Skeletal muscle tissue (tissue), 4 donors: Measurements from ENCODE around the gene COBLL1. TPM values are rescaled to one million over a fixed set of nuclear protein-coding genes. Genes with fewer than 3 reads are reported as not detected.

Experiments used
- H3K27ac ChIP-seq: one replicate; pipeline ENCODE4 v1.7.0; 2013; ENCODE audit warnings: mild to moderate bottlenecking, low read depth, low read length, inconsistent platforms
- H3K27me3 ChIP-seq, 3 donors: one replicate each; pipeline ENCODE4 v1.7.0; 2013; ENCODE audit warnings: low read length in 3 of 3; ENCODE audit not compliant: control insufficient read depth in 3 of 3, insufficient read depth in 3 of 3
- H3K36me3 ChIP-seq, 3 donors: one replicate each; pipeline ENCODE4 v1.7.0; 2013; ENCODE audit warnings: low read length in 3 of 3; ENCODE audit not compliant: control insufficient read depth in 3 of 3, insufficient read depth in 3 of 3
- H3K4me1 ChIP-seq, 3 donors: one replicate each; pipeline ENCODE4 v1.7.0; 2013; ENCODE audit warnings: low read length in 3 of 3, mild to moderate bottlenecking in 3 of 3; ENCODE audit not compliant: control insufficient read depth in 3 of 3, insufficient read depth in 3 of 3
- H3K4me3 ChIP-seq, 3 donors: one replicate each; pipeline ENCODE4 v1.7.0; 2013; ENCODE audit warnings: low read length in 3 of 3
- H3K9ac ChIP-seq, 3 donors: one replicate each; pipeline ENCODE4 v1.7.0; 2013; ENCODE audit warnings: low read length in 3 of 3, mild to moderate bottlenecking in 3 of 3, moderate library complexity in 2 of 3, low read depth in 1 of 3
- H3K9me3 ChIP-seq, 3 donors: one replicate each; pipeline ENCODE4 v1.7.0; 2013; ENCODE audit warnings: low read length in 3 of 3; ENCODE audit not compliant: control insufficient read depth in 3 of 3
- total RNA-seq: library from RNA; depleted of rRNA; stranded (reverse); fragments of >200 nt; gene quantifications from one replicate; pipeline ENCODE4 v1.2.3, GENCODE V29; 2014
- donor health status: Osteomylitis.

Gene COBLL1
- 11.0 TPM for total RNA-seq

DNA sequence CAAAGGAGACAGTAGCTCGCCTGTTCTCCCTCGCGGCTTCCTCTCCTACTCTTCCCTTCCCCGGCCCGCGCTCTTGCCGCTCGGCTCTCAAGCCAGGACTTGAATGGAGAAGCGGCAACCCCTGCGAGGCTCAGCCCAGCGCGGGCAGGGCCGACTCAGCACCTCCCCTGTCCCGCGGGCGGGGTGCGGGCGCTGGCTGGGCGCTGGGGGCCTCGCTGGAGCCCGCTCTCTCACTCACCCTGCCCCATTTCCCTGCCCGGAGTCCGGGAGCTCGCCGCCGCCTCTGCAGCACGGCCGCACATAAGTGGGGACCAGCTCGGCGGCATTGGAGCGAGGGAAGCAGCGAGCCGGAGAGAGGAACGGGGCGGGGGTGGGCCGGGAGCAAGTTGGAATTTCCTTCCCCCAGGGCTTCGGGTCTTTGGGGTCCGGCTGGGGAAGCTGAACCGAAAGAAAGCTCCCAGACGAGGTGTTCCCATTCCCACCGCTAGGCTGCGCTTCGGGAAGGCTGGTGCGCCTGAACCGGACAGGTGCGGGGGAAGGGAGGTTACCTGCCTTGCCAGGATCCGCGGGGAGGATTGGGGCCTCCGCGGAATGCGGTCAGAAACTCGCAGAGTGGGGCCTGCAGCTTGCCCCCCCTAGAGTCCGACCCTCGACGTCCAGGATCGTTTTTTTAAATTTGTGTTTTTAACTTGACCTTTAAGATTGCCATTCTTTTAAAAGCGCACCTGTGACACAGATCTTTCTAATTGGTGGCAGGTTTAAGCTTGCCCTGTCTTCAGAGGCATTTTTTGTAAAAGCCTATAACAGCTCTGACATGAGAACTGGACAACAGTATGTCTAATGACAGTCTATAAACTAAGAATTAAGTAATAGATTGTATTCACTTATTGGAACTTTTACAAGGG lies at the start of gene COBLL1:
COBLL1 (minus strand) TSS at position 105 of the 905 bp plus-strand sequence. CDS start 627 bp downstream, outside the sequence.
- H3K36me3 ChIP-seq = no peaks in the 10 kb centered on the region
- H3K4me3 ChIP-seq = peak within 1 kb of the TSS; percentile 82 to 83 (median 83)
- no peaks in the 10 kb centered on the region for H3K9me3 ChIP-seq
- H3K27me3 ChIP-seq = no peaks in the 10 kb centered on the region
- peak within 1 kb of the TSS; percentile 87 for H3K27ac ChIP-seq
- peak within 1 kb of the TSS; percentile 78 to 87 (median 84) for H3K9ac ChIP-seq
- H3K4me1 ChIP-seq = peaks cover 3 to 14% (median 5%) of the 10 kb centered on the region in 3 donors

DNA sequence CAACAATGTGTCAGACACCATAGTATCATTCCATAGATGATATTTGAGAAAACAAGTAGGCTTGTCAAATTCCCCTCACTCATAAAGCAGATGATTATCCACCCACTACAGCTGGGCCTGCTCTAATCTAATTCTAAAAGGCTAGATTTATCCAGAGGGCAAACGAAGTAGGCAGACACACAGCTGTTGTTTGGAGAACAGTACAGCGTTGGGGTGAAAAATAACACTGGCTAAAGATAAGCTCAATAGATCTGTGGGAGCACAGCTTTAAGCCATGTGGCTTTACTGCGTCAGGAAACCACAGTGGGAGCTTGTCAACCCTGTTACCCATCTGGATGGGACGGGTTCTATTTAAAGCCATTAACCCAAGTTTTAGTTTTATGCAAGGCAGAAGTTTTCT lies 48.9 kb upstream of the COBLL1 start:
- Histone ChIP-seq H3K27me3 (no peaks in the 10 kb centered on the region), H3K4me1 (no peaks in the 10 kb centered on the region), H3K27ac (no peak overlapping the region)

DNA sequence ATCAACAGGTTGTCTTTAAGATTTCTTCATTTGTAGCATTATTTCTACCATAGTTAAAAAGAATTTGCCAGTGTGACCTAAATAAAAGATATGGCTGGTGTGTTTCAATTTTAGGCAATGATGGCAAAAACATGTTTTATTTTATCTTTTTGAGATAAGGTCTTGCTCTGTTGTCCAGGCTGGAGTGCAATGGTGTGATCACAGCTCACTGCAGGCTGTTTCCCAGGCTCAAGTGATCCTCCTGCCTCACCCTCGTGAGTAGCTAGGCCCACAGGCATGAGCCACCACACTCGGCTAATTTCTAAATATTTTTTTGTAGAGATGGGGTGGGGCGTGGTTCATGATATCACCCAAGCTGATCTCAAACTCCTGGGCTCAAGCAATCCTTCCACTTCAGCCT lies 47.0 kb upstream of the COBLL1 start:
- H3K27me3 ChIP-seq = no peaks in the 10 kb centered on the region
- no peaks in the 10 kb centered on the region for H3K9me3 ChIP-seq
- no peak overlapping the region for H3K27ac ChIP-seq
- no peak overlapping the region for H3K4me3 ChIP-seq
- no peaks in the 10 kb centered on the region for H3K36me3 ChIP-seq
- no peaks in the 10 kb centered on the region for H3K4me1 ChIP-seq
- no peak overlapping the region for H3K9ac ChIP-seq

More for the DNA sequence above, 48.9 kb upstream of the COBLL1 start:
- no peaks in the 10 kb centered on the region for H3K9me3 ChIP-seq
- no peak overlapping the region for H3K4me3 ChIP-seq
- H3K36me3 ChIP-seq = no peaks in the 10 kb centered on the region
- H3K9ac ChIP-seq = no peak overlapping the region

DNA sequence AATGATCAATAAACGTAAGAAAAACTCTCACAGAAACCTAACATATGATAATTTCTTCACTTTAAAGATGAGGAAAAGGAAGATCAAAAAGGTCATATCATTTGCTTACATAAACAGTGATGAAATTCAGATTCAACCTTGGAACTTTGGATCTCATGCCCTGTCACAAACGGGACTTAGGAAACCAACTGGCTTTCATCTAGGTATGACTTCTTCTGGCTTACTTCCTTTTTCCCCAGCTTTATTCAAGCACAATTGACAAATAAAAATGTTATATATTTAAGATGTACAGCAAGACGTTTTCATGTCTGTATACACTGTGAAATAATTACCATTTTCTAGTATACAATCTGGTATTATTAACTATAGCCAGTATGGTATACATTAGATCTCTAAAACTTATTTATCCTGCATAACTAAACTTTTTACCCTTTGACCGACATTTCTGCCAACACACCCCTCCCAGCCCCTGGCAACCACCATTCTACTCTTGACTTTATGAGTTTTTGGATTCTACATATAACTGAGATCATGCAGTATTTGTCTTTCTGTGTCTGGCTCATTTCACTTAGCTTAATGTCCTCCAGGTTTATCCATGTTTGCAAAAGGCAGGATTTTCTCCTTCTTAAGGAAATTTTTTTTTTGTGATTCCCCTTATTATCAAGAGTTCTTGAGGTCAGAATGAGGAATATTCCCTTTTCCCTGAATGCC lies 46.0 kb upstream of the COBLL1 start:
- H3K4me3 ChIP-seq = no peak overlapping the region
- H3K4me1 ChIP-seq = no peaks in the 10 kb centered on the region
- no peak overlapping the region for H3K27ac ChIP-seq
- no peak overlapping the region for H3K9ac ChIP-seq
- H3K9me3 ChIP-seq = no peaks in the 10 kb centered on the region
- H3K27me3 ChIP-seq = no peaks in the 10 kb centered on the region
- H3K36me3 ChIP-seq = no peaks in the 10 kb centered on the region

- Histone ChIP-seq H3K27ac (no peak overlapping the region), H3K4me3 (no peak overlapping the region), H3K4me1 (no peaks in the 10 kb centered on the region), H3K9me3 (no peaks in the 10 kb centered on the region), H3K36me3 (no peaks in the 10 kb centered on the region), H3K9ac (no peak overlapping the region), H3K27me3 (no peaks in the 10 kb centered on the region)
These were observed 40.7 kb upstream of the COBLL1 start for GRCh38 chr2:164882276-164882675.

DNA sequence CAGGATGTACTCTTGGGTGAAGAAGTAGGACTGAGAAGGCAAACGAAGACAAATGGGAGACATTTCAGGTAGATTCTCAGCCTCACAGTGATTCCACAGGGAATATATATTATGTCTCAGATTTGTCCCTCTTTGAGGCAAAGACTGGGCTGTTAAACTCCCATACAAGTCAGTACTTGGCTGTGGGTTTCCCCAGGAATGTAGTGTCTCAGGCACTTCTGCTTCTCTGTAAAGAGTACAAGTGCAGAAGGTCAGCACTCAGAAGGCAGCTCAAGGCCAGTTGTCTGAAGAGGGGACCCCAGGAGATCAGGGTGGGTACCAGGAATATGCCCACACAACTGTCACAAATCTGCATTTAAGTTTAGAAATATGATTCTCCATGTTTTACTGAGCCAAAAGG lies 39.9 kb upstream of the COBLL1 start:
- Histone ChIP-seq H3K27me3 (no peaks in the 10 kb centered on the region), H3K27ac (no peak overlapping the region), H3K36me3 (no peaks in the 10 kb centered on the region), H3K9ac (no peak overlapping the region), H3K4me1 (no peaks in the 10 kb centered on the region), H3K9me3 (no peaks in the 10 kb centered on the region), H3K4me3 (no peak overlapping the region)

- Histone ChIP-seq H3K9ac (no peak overlapping the region), H3K27me3 (no peaks in the 10 kb centered on the region), H3K36me3 (no peaks in the 10 kb centered on the region), H3K4me1 (no peaks in the 10 kb centered on the region), H3K4me3 (no peak overlapping the region), H3K27ac (no peak overlapping the region), H3K9me3 (no peaks in the 10 kb centered on the region)
These were observed 38.4 kb upstream of the COBLL1 start for GRCh38 chr2:164879901-164880535.

GRCh38 chr2:164877927-164878326 lies 36.3 kb upstream of the COBLL1 start:
- no peak overlapping the region for H3K4me3 ChIP-seq
- H3K4me1 ChIP-seq = no peaks in the 10 kb centered on the region
- H3K9me3 ChIP-seq = no peaks in the 10 kb centered on the region
- H3K27ac ChIP-seq = no peak overlapping the region
- no peaks in the 10 kb centered on the region for H3K36me3 ChIP-seq
- no peak overlapping the region for H3K9ac ChIP-seq
- H3K27me3 ChIP-seq = no peaks in the 10 kb centered on the region

- Histone ChIP-seq H3K36me3 (no peaks in the 10 kb centered on the region), H3K4me3 (no peak overlapping the region), H3K27ac (no peak overlapping the region), H3K9ac (no peak overlapping the region), H3K9me3 (no peaks in the 10 kb centered on the region), H3K4me1 (no peaks in the 10 kb centered on the region), H3K27me3 (no peaks in the 10 kb centered on the region)
These were observed 35.5 kb upstream of the COBLL1 start for GRCh38 chr2:164877169-164877568.
